Stimulated activated CD8-positive, alpha-beta memory T cell treated with anti-CD3 and anti-CD28 coated beads, Interleukin-15, amount 100 ng/mL, for 24 hours (primary cell): ENCODE results near the gene ZNF764.

Experiments used
- DNase-seq: peaks from one replicate; pipeline ENCODE4 v3.0.0-alpha.2; 2020; ENCODE audit warnings: low read depth

The ZNF764 gene

GRCh38 chr16:30570636-30571444 lies 12.7 kb upstream of the ZNF764 start:
- DNase-seq = no peak

GRCh38 chr16:30569746-30570635 lies 11.8 kb upstream of the ZNF764 start:
- no peak for DNase-seq

- DNase-seq = no peak
Observed at GRCh38 chr16:30569281-30569680, 11.1 kb upstream of the ZNF764 start.

GRCh38 chr16:30567991-30568638 lies 9.9 kb upstream of the ZNF764 start:
- DNase-seq = no peak

- DNase-seq = no peak
Observed at GRCh38 chr16:30567160-30567990, 9.2 kb upstream of the ZNF764 start.

GRCh38 chr16:30566531-30566930 lies 8.4 kb upstream of the ZNF764 start:
- no peak for DNase-seq

- no peak for DNase-seq
Observed at GRCh38 chr16:30565984-30566383, 7.8 kb upstream of the ZNF764 start.

- DNase-seq = no peak
Observed at GRCh38 chr16:30565526-30565925, 7.4 kb upstream of the ZNF764 start.

GRCh38 chr16:30562021-30562420 lies 3.8 kb upstream of the ZNF764 start:
- no peak for DNase-seq

GRCh38 chr16:30561089-30561816 lies 3.1 kb upstream of the ZNF764 start:
- DNase-seq = no peak

GRCh38 chr16:30559690-30560089 lies 1.5 kb upstream of the ZNF764 start:
- no peak for DNase-seq

- no peak for DNase-seq
Observed at GRCh38 chr16:30558789-30559377, 709 bp upstream of the ZNF764 start.

GRCh38 chr16:30557707-30557956 lies 542 bp downstream of the ZNF764 start:
- DNase-seq = no peak

GRCh38 chr16:30556125-30556473 lies 2.1 kb downstream of the ZNF764 start:
- no peak for DNase-seq

- DNase-seq = no peak
Observed at GRCh38 chr16:30555315-30556124, 2.7 kb downstream of the ZNF764 start.

GRCh38 chr16:30554557-30555314 lies 3.4 kb downstream of the ZNF764 start:
- DNase-seq = no peak

- DNase-seq = no peak
Observed at GRCh38 chr16:30553393-30553899, 4.7 kb downstream of the ZNF764 start.

GRCh38 chr16:30552956-30553355 lies 5.2 kb downstream of the ZNF764 start:
- no peak for DNase-seq

- DNase-seq = no peak
Observed at GRCh38 chr16:30551781-30552180, 6.4 kb downstream of the ZNF764 start.
